ENCODE measurements around the gene HOXB1.

HOXB1 gene

GRCh38 chr17:48577330-48577945, 46.6 kb upstream of the HOXB1 start:
- no peak overlapping the region for H3K4me2 ChIP-seq (ENCODE audit: low read length)
- H3K9me3 ChIP-seq (ENCODE audit: low read length) = no peaks in the 10 kb centered on the region
- H3K79me2 ChIP-seq (ENCODE audit: insufficient read depth, low read length) = no peaks in the 10 kb centered on the region
- no peaks in the 10 kb centered on the region for H3K36me3 ChIP-seq (ENCODE audit: insufficient read depth, low read length)
- H3K4me1 ChIP-seq (ENCODE audit: insufficient read depth, low read length, severe bottlenecking) = no peaks in the 10 kb centered on the region
- H4K20me1 ChIP-seq (ENCODE audit: insufficient read depth, low read length) = no peaks in the 10 kb centered on the region
- no peak overlapping the region for H2AFZ ChIP-seq (ENCODE audit: low read length)
- no peak overlapping the region for H3K9ac ChIP-seq (ENCODE audit: low read length)
- no peak overlapping the region for H3K27ac ChIP-seq (ENCODE audit: low read depth, low read length, poor library complexity, severe bottlenecking)
- H3K9me2 ChIP-seq (ENCODE audit: low read depth, low read length) = no peaks in the 10 kb centered on the region
- no peak for TF ChIP-seq EZH2 (IDR thresholded peaks at IDR 0.05; ENCODE audit: borderline replicate concordance, low read length)
- TF ChIP-seq CTCF (IDR thresholded peaks at IDR 0.05; ENCODE audit: low read length) = no peak
- H3K27me3 ChIP-seq (ENCODE audit: insufficient read depth, low read length) = peaks cover 6% of the 10 kb centered on the region; the same call in 1 of the 2 replicates
- no peak overlapping the region for H3K4me3 ChIP-seq (ENCODE audit: low read depth, low read length, poor library complexity, severe bottlenecking)
- no peaks in the 10 kb centered on the region for H3F3A ChIP-seq (ENCODE audit: insufficient read depth, low read length)

- TF ChIP-seq EZH2 (IDR thresholded peaks at IDR 0.05; ENCODE audit: borderline replicate concordance, low read length) (no peak), CTCF (IDR thresholded peaks at IDR 0.05; ENCODE audit: low read length) (no peak)
- Histone ChIP-seq H3K27ac (ENCODE audit: low read depth, low read length, poor library complexity, severe bottlenecking) (no peak overlapping the region), H3K9me3 (ENCODE audit: low read length) (no peaks in the 10 kb centered on the region), H3K27me3 (ENCODE audit: insufficient read depth, low read length) (peaks cover 6% of the 10 kb centered on the region; the same call in 1 of the 2 replicates), H4K20me1 (ENCODE audit: insufficient read depth, low read length) (no peaks in the 10 kb centered on the region), H3K9me2 (ENCODE audit: low read depth, low read length) (no peaks in the 10 kb centered on the region), H2AFZ (ENCODE audit: low read length) (no peak overlapping the region), H3K4me3 (ENCODE audit: low read depth, low read length, poor library complexity, severe bottlenecking) (no peak overlapping the region), H3K79me2 (ENCODE audit: insufficient read depth, low read length) (no peaks in the 10 kb centered on the region), H3K4me2 (ENCODE audit: low read length) (no peak overlapping the region), H3K9ac (ENCODE audit: low read length) (no peak overlapping the region), H3F3A (ENCODE audit: insufficient read depth, low read length) (no peaks in the 10 kb centered on the region), H3K4me1 (ENCODE audit: insufficient read depth, low read length, severe bottlenecking) (no peaks in the 10 kb centered on the region), H3K36me3 (ENCODE audit: insufficient read depth, low read length) (no peaks in the 10 kb centered on the region)
Observed at GRCh38 chr17:48576479-48577309, 45.9 kb upstream of the HOXB1 start.

GRCh38 chr17:48575673-48576478, 45.1 kb upstream of the HOXB1 start:
- Histone ChIP-seq H4K20me1 (ENCODE audit: insufficient read depth, low read length) (no peaks in the 10 kb centered on the region), H3K4me1 (ENCODE audit: insufficient read depth, low read length, severe bottlenecking) (no peaks in the 10 kb centered on the region), H3K9ac (ENCODE audit: low read length) (no peak overlapping the region), H3F3A (ENCODE audit: insufficient read depth, low read length) (no peaks in the 10 kb centered on the region), H3K9me2 (ENCODE audit: low read depth, low read length) (no peaks in the 10 kb centered on the region), H3K27ac (ENCODE audit: low read depth, low read length, poor library complexity, severe bottlenecking) (no peak overlapping the region), H3K79me2 (ENCODE audit: insufficient read depth, low read length) (no peaks in the 10 kb centered on the region), H3K36me3 (ENCODE audit: insufficient read depth, low read length) (no peaks in the 10 kb centered on the region), H3K27me3 (ENCODE audit: insufficient read depth, low read length) (no peaks in the 10 kb centered on the region; the same call in 1 of the 2 replicates), H2AFZ (ENCODE audit: low read length) (no peak overlapping the region), H3K4me3 (ENCODE audit: low read depth, low read length, poor library complexity, severe bottlenecking) (no peak overlapping the region), H3K4me2 (ENCODE audit: low read length) (no peak overlapping the region), H3K9me3 (ENCODE audit: low read length) (no peaks in the 10 kb centered on the region)
- no peak for TF ChIP-seq CTCF (IDR thresholded peaks at IDR 0.05; ENCODE audit: low read length)
- no peak for TF ChIP-seq EZH2 (IDR thresholded peaks at IDR 0.05; ENCODE audit: borderline replicate concordance, low read length)
